RCC 7860 (cell line): Measurements from ENCODE around the gene SCARB2.

Source experiments
- DNase-seq: peaks from one replicate; pipeline ENCODE4 v3.0.0-alpha.2; 2015; ENCODE audit warnings: low spot score
- FAIRE-seq: peaks from 2 replicates; lab custom pipeline; 2012; peaks lifted over from hg19 to GRCh38; lab: Jason Lieb, UNC

Gene SCARB2

DNA sequence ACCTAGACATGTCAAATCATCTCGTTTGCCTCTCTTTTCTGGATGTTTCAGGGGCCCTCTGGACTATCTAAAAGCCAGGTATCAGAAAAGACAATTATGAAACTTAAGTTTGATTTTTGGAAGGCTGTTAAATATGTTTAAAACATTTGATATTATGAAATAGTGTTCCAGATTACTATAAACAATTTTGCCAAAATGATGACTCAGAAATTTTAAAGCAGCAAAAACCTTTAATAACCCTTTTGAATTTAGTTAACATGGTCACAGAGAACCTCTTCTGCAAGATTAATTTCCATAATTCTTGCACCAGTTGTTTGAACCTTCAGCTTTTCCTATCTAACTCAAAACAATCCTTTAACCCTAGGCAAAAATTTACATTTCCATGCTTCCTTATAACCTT is 19.1 kb upstream of the SCARB2 start:
- FAIRE-seq = no peak
- DNase-seq = no peak

DNA sequence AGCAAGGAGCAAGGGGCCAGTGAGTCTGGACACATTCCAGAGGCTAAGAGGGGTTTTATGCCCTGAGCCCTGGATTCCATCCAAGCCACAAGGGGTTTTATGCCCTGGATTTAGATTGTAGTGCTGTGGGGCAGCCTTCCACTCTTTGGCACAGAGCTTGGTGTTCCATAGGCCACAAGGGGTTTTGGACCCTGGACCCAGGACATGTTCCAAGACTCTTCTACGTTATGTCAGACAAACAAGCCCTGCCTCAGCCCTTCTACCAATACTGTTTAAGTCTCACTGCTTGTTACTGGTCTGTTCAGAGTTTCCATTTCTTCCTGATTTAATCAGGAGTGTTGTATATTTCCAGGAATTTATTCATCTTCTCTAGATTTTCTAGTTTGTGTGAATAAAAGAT is 12.8 kb upstream of the SCARB2 start:
- DNase-seq (no peak), FAIRE-seq (no peak)

DNA sequence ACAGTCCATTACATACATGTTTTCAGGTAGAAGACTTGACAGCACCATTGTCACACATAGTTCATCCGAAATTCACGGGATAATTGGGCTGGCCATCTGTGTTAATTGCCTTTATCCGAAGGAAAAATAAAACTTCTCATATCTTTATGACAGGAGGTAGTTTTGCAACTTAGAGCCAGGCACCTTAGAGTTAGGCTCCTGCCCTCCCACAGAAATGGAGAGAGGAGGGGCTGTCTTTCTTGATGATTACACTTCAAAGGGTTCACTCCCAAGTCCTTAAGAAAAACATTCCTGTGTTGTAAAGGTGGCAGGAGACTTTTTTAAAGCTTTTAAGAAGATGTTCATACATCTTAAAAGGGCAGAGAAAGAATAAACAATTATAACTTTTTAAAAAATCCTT is 10.5 kb upstream of the SCARB2 start:
- DNase-seq (no peak), FAIRE-seq (no peak)

DNA sequence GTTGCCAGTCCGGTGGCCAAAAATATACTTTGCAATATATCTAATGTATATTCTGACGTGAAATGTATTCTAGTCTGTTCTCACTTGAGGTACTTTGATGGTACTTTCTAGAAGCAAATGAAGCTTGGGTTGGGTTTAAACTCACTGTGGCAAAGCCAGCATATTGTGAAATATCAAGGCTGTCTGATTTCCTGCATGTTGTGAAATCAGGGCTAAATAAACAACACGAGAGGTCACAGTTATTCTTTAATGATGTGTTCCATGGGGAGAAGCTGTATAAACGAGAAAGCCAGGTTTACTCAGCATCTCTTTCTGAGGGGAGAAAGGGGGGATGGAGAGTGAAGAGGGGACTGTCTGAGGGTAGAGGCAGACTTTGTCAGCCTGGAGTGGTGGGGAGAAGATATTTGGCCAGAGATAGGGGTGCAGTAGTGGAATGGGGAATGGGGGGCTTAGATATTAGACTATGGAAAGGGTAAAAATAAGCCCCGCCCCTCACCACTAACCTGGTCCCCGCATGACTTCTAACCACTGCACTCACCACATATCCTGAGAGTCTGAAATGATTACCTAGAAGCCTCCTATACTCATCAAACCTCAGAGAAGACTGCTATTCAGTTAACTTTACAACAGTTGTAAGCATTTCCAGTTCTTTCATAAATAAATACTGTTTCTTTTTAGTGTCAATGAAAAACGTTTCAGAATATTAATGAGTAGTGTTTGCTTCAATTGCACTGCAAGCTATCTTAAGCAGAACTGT is 5.9 kb upstream of the SCARB2 start:
- no peak for FAIRE-seq

DNA sequence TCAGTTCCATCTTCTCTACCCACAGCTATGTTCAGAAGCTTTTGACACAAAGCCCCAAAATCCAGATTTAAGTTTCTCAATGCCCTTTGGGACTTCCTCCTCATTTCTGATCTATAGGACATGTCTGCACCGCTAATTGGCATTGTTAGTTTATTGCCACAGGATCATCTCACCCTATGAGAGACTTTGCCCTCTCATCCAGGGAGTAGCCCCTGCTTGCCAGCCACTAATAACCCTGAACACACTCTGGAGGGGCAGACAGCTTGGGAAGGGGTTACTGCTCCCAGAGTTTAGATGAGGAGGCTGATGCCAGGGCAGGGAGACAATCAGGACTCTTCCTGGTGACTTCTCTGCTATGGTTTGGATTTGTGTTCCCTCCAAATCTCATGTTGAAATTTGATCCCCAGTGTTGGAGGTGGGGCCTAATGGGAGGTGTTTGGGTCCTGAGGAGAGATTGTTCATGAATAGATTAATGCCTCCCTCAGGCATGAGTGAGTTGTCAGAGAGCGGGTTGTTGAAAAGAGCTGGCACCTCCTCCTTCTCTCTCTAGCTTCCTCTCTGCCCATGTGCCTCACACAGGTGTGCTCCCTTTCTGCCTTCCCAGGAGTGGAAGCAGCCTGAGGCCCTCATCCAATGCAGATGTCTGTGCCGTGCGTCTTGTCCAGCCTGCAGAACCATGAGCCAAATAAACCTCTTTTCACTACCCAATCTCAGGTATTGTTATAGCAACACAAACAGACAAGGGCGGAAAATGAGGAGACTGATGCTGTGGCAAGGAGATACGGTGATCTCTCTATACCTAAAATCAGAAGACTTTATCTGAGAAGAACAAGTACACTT is 3.6 kb upstream of the SCARB2 start:
- FAIRE-seq (no peak), DNase-seq (no peak)

More for the DNA sequence above, 5.9 kb upstream of the SCARB2 start:
- no peak for DNase-seq

- DNase-seq (no peak), FAIRE-seq (no peak)
These were observed 2.9 kb upstream of the SCARB2 start for GRCh38 chr4:76216524-76216923.

GRCh38 chr4:76215077-76215476 is 1.5 kb upstream of the SCARB2 start:
- FAIRE-seq (no peak), DNase-seq (no peak)

GRCh38 chr4:76214177-76214675 is 602 bp upstream of the SCARB2 start:
- DNase-seq = no peak
- FAIRE-seq = no peak

DNA sequence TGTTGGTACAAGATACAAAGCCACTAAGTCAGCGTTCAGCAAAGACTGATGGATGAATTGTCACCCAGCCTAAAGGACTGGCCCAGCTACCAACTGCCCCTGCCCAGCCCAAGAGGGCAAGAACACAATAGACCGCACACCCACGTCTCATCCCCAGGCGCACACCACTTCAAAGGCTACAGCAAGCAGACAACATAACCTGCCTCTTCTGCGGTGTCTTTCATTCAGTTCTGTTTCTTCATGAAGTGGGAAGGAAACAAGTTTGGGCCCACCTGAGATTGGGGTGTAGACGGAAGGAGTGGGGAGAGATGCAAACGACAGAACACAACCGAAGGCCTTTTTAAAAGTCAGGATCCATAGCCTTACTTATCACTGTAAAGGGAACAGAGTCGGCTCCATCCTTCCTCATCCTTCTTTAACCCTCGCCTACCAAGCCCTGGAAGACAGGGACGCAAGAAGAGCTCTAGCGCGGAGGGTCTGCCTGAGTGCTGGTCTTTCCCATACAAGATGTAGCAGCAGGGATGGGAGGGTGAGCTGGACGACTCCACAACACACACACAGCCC is 691 bp downstream of the SCARB2 start:
- FAIRE-seq (no peak), DNase-seq (no peak)

- FAIRE-seq = no peak
- DNase-seq = no peak
These were observed 1.6 kb downstream of the SCARB2 start for GRCh38 chr4:76211769-76212708.

- FAIRE-seq (no peak), DNase-seq (no peak)
These were observed 3.2 kb downstream of the SCARB2 start for GRCh38 chr4:76210452-76210851.

GRCh38 chr4:76209881-76210280 is 3.7 kb downstream of the SCARB2 start:
- FAIRE-seq = no peak

GRCh38 chr4:76208005-76208765 is 5.4 kb downstream of the SCARB2 start:
- peak; percentile 72 for FAIRE-seq

More at GRCh38 chr4:76209881-76210280, 3.7 kb downstream of the SCARB2 start:
- DNase-seq = no peak

DNA sequence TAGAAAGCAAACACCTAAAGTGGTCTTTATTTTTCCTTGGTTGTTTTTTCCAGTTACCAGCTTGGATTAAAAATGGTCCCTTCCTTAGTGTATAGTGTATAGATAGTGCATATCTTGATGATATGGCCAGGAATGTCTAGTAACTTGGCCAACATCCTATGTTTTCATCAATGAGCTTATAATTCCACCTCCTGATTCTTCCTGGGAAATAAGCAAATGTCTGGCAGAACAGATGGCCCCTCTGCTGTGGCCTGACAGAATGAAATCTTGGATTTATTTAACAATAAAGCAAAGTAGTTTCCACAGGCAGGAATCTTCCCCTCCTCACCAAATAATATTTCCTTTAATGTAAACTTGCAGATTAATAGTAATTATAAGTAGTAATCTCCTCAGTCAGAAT is 6.1 kb downstream of the SCARB2 start:
- DNase-seq (no peak), FAIRE-seq (no peak)

More at GRCh38 chr4:76208005-76208765, 5.4 kb downstream of the SCARB2 start:
- peak; percentile 78 for DNase-seq

DNA sequence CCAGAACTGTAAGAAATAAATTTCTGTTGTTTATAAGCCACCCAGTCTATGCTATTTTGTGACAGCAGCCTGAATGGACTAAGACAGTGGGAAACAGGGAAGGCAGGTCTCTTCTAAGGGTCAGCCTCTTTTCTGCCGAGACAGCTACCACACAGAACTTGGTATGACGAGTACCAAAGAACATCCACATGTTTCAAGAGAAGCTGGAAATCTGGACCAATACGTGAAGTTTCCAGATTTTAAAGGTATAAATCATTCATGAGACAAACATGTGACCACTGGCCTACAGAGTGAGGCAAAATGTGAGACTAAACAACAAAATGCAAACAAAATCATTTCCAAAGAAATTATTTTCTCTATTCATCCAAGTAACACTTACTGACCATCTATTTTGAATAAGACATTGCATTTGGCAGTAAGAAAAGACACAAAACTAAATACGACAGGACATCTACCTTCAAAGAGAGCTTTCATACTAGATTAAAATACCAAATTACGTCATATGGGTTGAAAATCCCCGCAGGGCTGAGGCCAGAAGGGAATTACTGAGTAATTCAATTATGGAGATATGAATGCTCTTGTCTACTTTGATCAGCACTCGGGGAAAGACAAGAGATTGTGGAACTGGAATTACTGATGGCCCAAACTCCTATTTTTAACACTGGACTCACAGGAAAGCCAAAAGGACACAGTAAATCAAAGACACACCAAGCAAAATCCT is 7.2 kb downstream of the SCARB2 start:
- FAIRE-seq = no peak
- DNase-seq = no peak

GRCh38 chr4:76205476-76205875 is 8.1 kb downstream of the SCARB2 start:
- DNase-seq = no peak
- no peak for FAIRE-seq

DNA sequence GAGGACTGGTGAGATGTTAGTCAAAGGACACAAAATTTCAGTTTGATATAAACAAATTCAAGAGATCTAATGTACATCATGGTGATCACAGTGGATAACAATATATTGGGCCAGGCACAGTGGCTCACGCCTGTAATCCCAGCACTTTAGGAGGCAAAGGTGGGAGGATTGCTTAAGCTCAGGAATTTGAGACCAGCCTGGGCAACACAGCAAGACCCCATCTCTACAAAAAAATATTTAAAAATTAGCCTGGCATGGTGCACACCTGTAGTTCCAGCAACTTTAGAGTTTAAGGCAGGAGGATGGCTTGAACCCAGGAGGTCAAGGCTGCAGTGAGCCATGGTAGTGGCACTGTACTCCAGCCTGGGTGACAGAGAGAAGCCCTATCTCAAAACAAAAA is 8.7 kb downstream of the SCARB2 start:
- no peak for FAIRE-seq

GRCh38 chr4:76203541-76203940 is 10.1 kb downstream of the SCARB2 start:
- DNase-seq = no peak
- FAIRE-seq = no peak

More for the DNA sequence above, 8.7 kb downstream of the SCARB2 start:
- DNase-seq = no peak

GRCh38 chr4:76201276-76201675 is 12.3 kb downstream of the SCARB2 start:
- DNase-seq = no peak
- no peak for FAIRE-seq
